Type B pancreatic cell (in vitro differentiated cells): ENCODE measurements around the gene RBCK1. TPM values are rescaled to one million over a fixed set of nuclear protein-coding genes. Genes with fewer than 3 reads are reported as not detected.

Source experiments
- DNase-seq: peaks from one replicate; pipeline ENCODE4 v3.0.0; 2021; ENCODE audit warnings: mixed read lengths; ENCODE audit not compliant: unreplicated experiment; ENCODE audit errors: extremely low spot score
- H3K27ac Mint-ChIP-seq: 2 replicates; pipeline ENCODE4 v1.8.0; 2021; ENCODE audit warnings: mild to moderate bottlenecking, mixed read lengths
- H3K27me3 Mint-ChIP-seq: 2 replicates; pipeline ENCODE4 v1.8.0; 2021; ENCODE audit warnings: mixed read lengths
- H3K36me3 Mint-ChIP-seq: 2 replicates; pipeline ENCODE4 v1.8.0; 2021; ENCODE audit warnings: mixed read lengths
- H3K4me1 Mint-ChIP-seq: one replicate; pipeline ENCODE4 v1.8.0; 2021; ENCODE audit warnings: mixed read lengths; ENCODE audit not compliant: unreplicated experiment
- H3K4me3 Mint-ChIP-seq: 2 replicates; pipeline ENCODE4 v1.8.0; 2021; ENCODE audit warnings: mild to moderate bottlenecking, mixed read lengths
- H3K9me3 Mint-ChIP-seq: 2 replicates; pipeline ENCODE4 v1.8.0; 2021; ENCODE audit warnings: mixed read lengths
- total RNA-seq: library from RNA; stranded (reverse); gene quantifications from 2 replicates; pipeline ENCODE4 v1.2.1, GENCODE V29; 2021; ENCODE audit warnings: low replicate concordance
- TF ChIP-seq, protein P1 (sequence below): fragments of 200-600 bp; sonication (generic); conservative IDR thresholded peaks from 2 replicates; pipeline ENCODE4 v1.5.0; 2021; ENCODE audit warnings: antibody characterized with exemption, mild to moderate bottlenecking

The RBCK1 gene
- total RNA-seq, 1 donor from 2014 or later, result 84.9 TPM

GRCh38 chr20:460707-461106, 52.6 kb downstream of the RBCK1 start:
- TF ChIP-seq, protein P1, sequence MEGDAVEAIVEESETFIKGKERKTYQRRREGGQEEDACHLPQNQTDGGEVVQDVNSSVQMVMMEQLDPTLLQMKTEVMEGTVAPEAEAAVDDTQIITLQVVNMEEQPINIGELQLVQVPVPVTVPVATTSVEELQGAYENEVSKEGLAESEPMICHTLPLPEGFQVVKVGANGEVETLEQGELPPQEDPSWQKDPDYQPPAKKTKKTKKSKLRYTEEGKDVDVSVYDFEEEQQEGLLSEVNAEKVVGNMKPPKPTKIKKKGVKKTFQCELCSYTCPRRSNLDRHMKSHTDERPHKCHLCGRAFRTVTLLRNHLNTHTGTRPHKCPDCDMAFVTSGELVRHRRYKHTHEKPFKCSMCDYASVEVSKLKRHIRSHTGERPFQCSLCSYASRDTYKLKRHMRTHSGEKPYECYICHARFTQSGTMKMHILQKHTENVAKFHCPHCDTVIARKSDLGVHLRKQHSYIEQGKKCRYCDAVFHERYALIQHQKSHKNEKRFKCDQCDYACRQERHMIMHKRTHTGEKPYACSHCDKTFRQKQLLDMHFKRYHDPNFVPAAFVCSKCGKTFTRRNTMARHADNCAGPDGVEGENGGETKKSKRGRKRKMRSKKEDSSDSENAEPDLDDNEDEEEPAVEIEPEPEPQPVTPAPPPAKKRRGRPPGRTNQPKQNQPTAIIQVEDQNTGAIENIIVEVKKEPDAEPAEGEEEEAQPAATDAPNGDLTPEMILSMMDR, result no peak
- Mint-ChIP-seq H3K36me3 (no peaks in the 10 kb centered on the region), H3K27me3 (peaks cover 6% of the 10 kb centered on the region), H3K4me1 (peaks cover 33% of the 10 kb centered on the region), H3K27ac (peak overlapping the region; percentile 35), H3K9me3 (no peaks in the 10 kb centered on the region), H3K4me3 (peak overlapping the region; percentile 70)
- DNase-seq, result no peak

GRCh38 chr20:461254-462198, 53.4 kb downstream of the RBCK1 start:
- peak; percentile 76 for DNase-seq
- H3K36me3 Mint-ChIP-seq, result no peaks in the 10 kb centered on the region
- peak overlapping the region; percentile 93 for H3K27ac Mint-ChIP-seq
- peak overlapping the region; percentile 98 for H3K4me3 Mint-ChIP-seq
- no peaks in the 10 kb centered on the region for H3K9me3 Mint-ChIP-seq
- H3K4me1 Mint-ChIP-seq, result peaks cover 33% of the 10 kb centered on the region
- peaks cover 6% of the 10 kb centered on the region for H3K27me3 Mint-ChIP-seq
- TF ChIP-seq, protein P1, result no peak

GRCh38 chr20:462199-462991, 54.3 kb downstream of the RBCK1 start, which contains the start of gene TBC1D20:
TBC1D20 (minus strand) TSS chr20:462533; CDS start chr20:462405, 128 bp downstream.
- DNase-seq, result peak; percentile 89
- H3K9me3 Mint-ChIP-seq, result peaks cover 2% of the 10 kb centered on the region
- H3K36me3 Mint-ChIP-seq, result no peaks in the 10 kb centered on the region
- TF ChIP-seq, protein P1, result peak; percentile 13
- H3K27me3 Mint-ChIP-seq, result peaks cover 6% of the 10 kb centered on the region
- peaks cover 31% of the 10 kb centered on the region for H3K4me1 Mint-ChIP-seq
- H3K27ac Mint-ChIP-seq, result peak within 1 kb of the TSS; percentile 93
- peak within 1 kb of the TSS; percentile 98 for H3K4me3 Mint-ChIP-seq

GRCh38 chr20:467755-468154, 59.7 kb downstream of the RBCK1 start:
- Mint-ChIP-seq H3K36me3 (peaks cover 3% of the 10 kb centered on the region), H3K27me3 (peaks cover 6% of the 10 kb centered on the region), H3K4me1 (peaks cover 5% of the 10 kb centered on the region), H3K27ac (no peak overlapping the region), H3K9me3 (peaks cover 33% of the 10 kb centered on the region), H3K4me3 (no peak overlapping the region)
- TF ChIP-seq, protein P1, result no peak
- DNase-seq, result no peak

DNA sequence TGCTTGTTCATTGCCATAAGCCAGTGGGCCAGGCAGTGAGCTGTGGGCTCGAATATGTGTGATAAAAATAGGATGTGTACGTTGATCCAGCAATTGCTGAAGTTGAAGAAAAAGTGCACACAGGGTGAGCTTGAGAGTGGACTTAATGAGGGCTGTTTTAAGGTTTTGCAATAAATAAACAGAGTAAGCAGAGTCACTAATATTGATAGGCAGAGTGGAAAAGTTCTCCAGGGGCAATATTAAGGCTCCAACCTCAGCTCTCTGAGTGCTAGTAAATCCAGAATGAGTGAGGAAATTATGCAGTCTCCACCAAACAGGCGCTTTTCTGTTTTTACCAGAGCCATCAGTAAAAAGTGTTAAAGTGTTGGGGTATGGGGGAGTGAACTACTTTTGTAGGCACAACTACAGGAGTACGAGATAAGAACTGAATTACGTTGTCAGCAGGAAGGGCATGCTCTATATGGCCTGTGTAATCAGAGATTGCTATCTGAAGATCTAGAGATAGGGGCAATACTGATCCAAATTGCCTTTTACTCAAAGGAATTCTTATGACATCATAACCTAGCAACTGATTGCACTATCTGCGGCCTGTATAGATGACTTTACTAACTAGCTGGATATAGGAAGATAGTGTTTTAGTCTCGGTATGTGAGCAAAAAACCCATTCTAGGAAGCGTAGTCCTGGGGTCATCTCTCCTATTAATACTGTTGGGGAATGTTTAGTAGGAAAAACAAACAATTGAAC, 61.8 kb downstream of the RBCK1 start:
- no peak for DNase-seq
- TF ChIP-seq, protein P1, result no peak
- peaks cover 17% of the 10 kb centered on the region for H3K36me3 Mint-ChIP-seq
- H3K4me1 Mint-ChIP-seq, result no peaks in the 10 kb centered on the region
- H3K4me3 Mint-ChIP-seq, result no peak overlapping the region
- H3K9me3 Mint-ChIP-seq, result peaks cover 33% of the 10 kb centered on the region
- no peak overlapping the region for H3K27ac Mint-ChIP-seq
- H3K27me3 Mint-ChIP-seq, result peaks cover under 1% of the 10 kb centered on the region
